ENCODE results near the gene PARK7. TPM values are rescaled to one million over a fixed set of nuclear protein-coding genes. Genes with fewer than 3 reads are reported as not detected.

Gene PARK7
- total RNA-seq, 3 donors from 2014 or later (not counting 1 experiment from before 2014, with no cell fraction given) = 120 to 127 (median 127) TPM

DNA sequence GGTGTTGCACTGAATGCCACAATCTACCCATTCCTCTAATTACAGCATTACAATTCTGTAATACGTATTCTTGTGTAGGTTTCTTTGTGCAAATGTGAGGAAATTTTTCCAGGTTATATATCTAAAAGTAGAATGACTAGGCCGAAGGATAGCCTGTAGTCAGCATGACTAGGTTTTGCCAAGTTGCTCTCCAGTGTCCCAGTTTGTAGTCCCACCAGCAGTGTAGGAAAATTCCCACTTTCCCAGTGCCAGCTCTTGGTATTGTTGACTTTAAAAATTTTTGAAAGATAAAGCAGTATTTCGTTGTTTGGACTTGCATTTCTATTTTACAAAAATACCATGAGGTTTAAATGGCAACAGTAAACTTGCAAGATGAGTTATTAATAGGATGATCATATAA, 3.0 kb downstream of the PARK7 start:
- WGBS (ENCODE audit: insufficient coverage) = 88% methylated on average over 3 of the region's 3 CpGs
- TF ChIP-seq, protein P1, sequence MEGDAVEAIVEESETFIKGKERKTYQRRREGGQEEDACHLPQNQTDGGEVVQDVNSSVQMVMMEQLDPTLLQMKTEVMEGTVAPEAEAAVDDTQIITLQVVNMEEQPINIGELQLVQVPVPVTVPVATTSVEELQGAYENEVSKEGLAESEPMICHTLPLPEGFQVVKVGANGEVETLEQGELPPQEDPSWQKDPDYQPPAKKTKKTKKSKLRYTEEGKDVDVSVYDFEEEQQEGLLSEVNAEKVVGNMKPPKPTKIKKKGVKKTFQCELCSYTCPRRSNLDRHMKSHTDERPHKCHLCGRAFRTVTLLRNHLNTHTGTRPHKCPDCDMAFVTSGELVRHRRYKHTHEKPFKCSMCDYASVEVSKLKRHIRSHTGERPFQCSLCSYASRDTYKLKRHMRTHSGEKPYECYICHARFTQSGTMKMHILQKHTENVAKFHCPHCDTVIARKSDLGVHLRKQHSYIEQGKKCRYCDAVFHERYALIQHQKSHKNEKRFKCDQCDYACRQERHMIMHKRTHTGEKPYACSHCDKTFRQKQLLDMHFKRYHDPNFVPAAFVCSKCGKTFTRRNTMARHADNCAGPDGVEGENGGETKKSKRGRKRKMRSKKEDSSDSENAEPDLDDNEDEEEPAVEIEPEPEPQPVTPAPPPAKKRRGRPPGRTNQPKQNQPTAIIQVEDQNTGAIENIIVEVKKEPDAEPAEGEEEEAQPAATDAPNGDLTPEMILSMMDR (IDR thresholded peaks at IDR 0.05) = no peak
- H3K4me1 Mint-ChIP-seq = peaks cover 36 to 47% of the 10 kb centered on the region in 2 donors
- no peaks in the 10 kb centered on the region for H3K27me3 ChIP-seq (ENCODE audit: control insufficient read depth, insufficient read depth, low read length)
- intact Hi-C loops (cut with micrococcal nuclease) = loop anchor here (5.0 kb wide), 2 partner anchors 47 to 62 kb away; no protein-coding TSS in a partner anchor
- H3K4me3 Mint-ChIP-seq = no peak overlapping the region
- peak overlapping the region; percentile 8 to 98 for H3K27ac Mint-ChIP-seq
- no peaks in the 10 kb centered on the region for H3K9me3 ChIP-seq (ENCODE audit: control insufficient read depth, insufficient read depth, low read length)
- no peak overlapping the region for H3K4me3 ChIP-seq (ENCODE audit: low read length)
- H3K36me3 Mint-ChIP-seq = no peaks in the 10 kb centered on the region
- H3K27ac ChIP-seq (ENCODE audit: low read length) = no peak overlapping the region
- no peaks in the 10 kb centered on the region for H3K9me3 Mint-ChIP-seq
- peaks cover 20% of the 10 kb centered on the region for H3K4me1 ChIP-seq (ENCODE audit: control insufficient read depth, insufficient read depth, low read length)
- no peaks in the 10 kb centered on the region for H3K27me3 Mint-ChIP-seq (ENCODE audit: low read depth in 2 of 2)
- no peak for DNase-seq
- peaks cover 45% of the 10 kb centered on the region for H3K36me3 ChIP-seq (ENCODE audit: control insufficient read depth, insufficient read depth, low read length)
- no peak for ATAC-seq

DNA sequence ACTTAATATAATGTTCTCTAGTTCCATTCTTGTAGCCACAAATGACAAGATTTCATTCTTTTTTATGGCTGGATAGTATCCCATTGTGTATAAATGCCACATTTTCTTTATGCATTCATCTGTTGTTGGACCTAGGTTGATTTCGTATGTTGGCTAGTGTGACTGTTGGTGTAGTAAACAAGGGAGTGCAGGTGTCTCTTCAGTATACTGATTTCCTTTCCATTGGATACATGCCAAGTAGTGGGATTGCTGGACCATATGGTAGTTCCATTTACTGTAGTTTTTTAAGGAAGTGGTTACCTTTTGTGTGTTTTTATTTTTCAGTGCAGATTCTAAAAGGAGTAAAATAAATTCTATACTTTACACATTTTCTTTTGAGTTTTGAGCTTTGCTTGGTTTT, 5.7 kb downstream of the PARK7 start:
- peak overlapping the region in 1 of 2 donors; percentile 13 for H3K27ac Mint-ChIP-seq
- no peak overlapping the region for H3K27ac ChIP-seq (ENCODE audit: low read length)

DNA sequence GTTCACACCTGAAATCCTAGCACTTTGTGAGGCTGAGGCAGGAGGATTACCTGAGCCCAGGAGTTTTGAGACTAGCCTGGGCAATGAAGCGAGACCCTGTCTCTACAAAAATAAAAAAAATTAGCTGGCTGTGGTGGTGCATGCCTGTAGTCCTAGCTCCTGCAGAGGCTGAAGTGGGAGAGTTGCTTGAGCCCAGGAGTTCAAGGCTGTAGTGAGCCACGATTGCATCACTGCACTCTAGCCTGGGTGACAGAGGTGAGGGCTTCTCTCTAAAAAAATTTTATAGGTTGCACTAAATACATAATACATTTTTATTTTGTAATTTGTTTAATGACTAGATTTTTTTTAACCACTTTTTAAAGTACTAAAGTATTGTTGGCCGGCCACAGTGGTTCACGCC, 6.1 kb downstream of the PARK7 start:
- intact Hi-C loops (cut with micrococcal nuclease) = no loop called here
- no peak overlapping the region for H3K27ac ChIP-seq (ENCODE audit: low read length)
- Mint-ChIP-seq H3K4me3 (no peak overlapping the region), H3K36me3 (peaks cover 15% of the 10 kb centered on the region), H3K4me1 (peaks cover 16 to 25% of the 10 kb centered on the region in 2 donors), H3K27me3 (ENCODE audit: low read depth in 2 of 2) (no peaks in the 10 kb centered on the region), H3K9me3 (no peaks in the 10 kb centered on the region), H3K27ac (peak overlapping the region in 1 of 2 donors; percentile 13)
- H3K4me3 ChIP-seq (ENCODE audit: low read length) = no peak overlapping the region
- DNase-seq = no peak
- TF ChIP-seq, protein P1 (IDR thresholded peaks at IDR 0.05) = no peak
- H3K9me3 ChIP-seq (ENCODE audit: control insufficient read depth, insufficient read depth, low read length) = no peaks in the 10 kb centered on the region
- H3K36me3 ChIP-seq (ENCODE audit: control insufficient read depth, insufficient read depth, low read length) = peaks cover 69% of the 10 kb centered on the region
- WGBS (ENCODE audit: insufficient coverage) = 96% methylated on average over 3 of the region's 4 CpGs
- ATAC-seq = no peak
- H3K27me3 ChIP-seq (ENCODE audit: control insufficient read depth, insufficient read depth, low read length) = no peaks in the 10 kb centered on the region
- H3K4me1 ChIP-seq (ENCODE audit: control insufficient read depth, insufficient read depth, low read length) = peaks cover 12% of the 10 kb centered on the region

More for the DNA sequence above, 5.7 kb downstream of the PARK7 start:
- H3K4me3 Mint-ChIP-seq = no peak overlapping the region
- Histone ChIP-seq H3K4me1 (ENCODE audit: control insufficient read depth, insufficient read depth, low read length) (peaks cover 13% of the 10 kb centered on the region), H3K4me3 (ENCODE audit: low read length) (no peak overlapping the region), H3K9me3 (ENCODE audit: control insufficient read depth, insufficient read depth, low read length) (no peaks in the 10 kb centered on the region), H3K36me3 (ENCODE audit: control insufficient read depth, insufficient read depth, low read length) (peaks cover 67% of the 10 kb centered on the region), H3K27me3 (ENCODE audit: control insufficient read depth, insufficient read depth, low read length) (no peaks in the 10 kb centered on the region)
- ATAC-seq (no peak), DNase-seq (no peak)
- WGBS (ENCODE audit: insufficient coverage) = 70% methylated on average over 1 of the region's 1 CpG
- intact Hi-C loops (cut with micrococcal nuclease) = no loop called here
- H3K4me1 Mint-ChIP-seq = peaks cover 20 to 28% of the 10 kb centered on the region in 2 donors
- H3K36me3 Mint-ChIP-seq = peaks cover 15% of the 10 kb centered on the region
- TF ChIP-seq, protein P1 (IDR thresholded peaks at IDR 0.05) = no peak
- no peaks in the 10 kb centered on the region for H3K9me3 Mint-ChIP-seq
- no peaks in the 10 kb centered on the region for H3K27me3 Mint-ChIP-seq (ENCODE audit: low read depth in 2 of 2)

DNA sequence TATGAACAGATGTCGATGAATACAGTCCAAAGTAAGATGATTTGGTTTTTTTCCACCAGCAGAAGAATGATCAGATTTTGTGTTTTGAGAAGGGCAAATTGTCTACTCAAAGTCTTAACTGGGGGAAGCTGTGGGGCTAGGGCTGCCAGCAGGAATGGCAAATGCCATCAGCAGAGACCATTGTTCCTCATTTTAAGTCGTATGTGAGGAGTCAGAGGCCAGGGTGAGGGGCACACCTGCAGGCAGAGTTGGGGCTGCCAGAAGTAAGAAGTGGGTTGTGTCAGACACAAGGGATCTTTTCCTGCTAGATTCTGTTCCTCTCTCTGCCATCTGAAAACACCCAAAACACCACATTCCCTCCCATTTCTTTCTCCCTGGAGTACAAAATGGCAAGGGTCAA, 8.7 kb downstream of the PARK7 start:
- Mint-ChIP-seq H3K27me3 (ENCODE audit: low read depth in 2 of 2) (no peaks in the 10 kb centered on the region), H3K27ac (no peak overlapping the region), H3K9me3 (no peaks in the 10 kb centered on the region), H3K36me3 (peaks cover 15% of the 10 kb centered on the region), H3K4me1 (peaks cover 12 to 17% of the 10 kb centered on the region in 2 donors), H3K4me3 (no peak overlapping the region)
- intact Hi-C loops (cut with micrococcal nuclease) = no loop called here
- Histone ChIP-seq H3K27ac (ENCODE audit: low read length) (no peak overlapping the region), H3K4me1 (ENCODE audit: control insufficient read depth, insufficient read depth, low read length) (peaks cover 3% of the 10 kb centered on the region), H3K4me3 (ENCODE audit: low read length) (no peak overlapping the region), H3K27me3 (ENCODE audit: control insufficient read depth, insufficient read depth, low read length) (no peaks in the 10 kb centered on the region), H3K9me3 (ENCODE audit: control insufficient read depth, insufficient read depth, low read length) (no peaks in the 10 kb centered on the region), H3K36me3 (ENCODE audit: control insufficient read depth, insufficient read depth, low read length) (peaks cover 61% of the 10 kb centered on the region)
- 72% methylated on average over 2 of the region's 2 CpGs for WGBS (ENCODE audit: insufficient coverage)
- no peak for DNase-seq
- ATAC-seq = no peak
- TF ChIP-seq, protein P1 (IDR thresholded peaks at IDR 0.05) = no peak
